GM12801 (cell line): ENCODE measurements around the gene SHROOM3.

Source experiments
- CTCF ChIP-seq: IDR thresholded peaks from one replicate; pipeline ENCODE4 v1.5.1; 2011; ENCODE audit warnings: control low read depth; ENCODE audit not compliant: insufficient read length; ENCODE audit errors: extremely low read depth

SHROOM3 gene

GRCh38 chr4:76745240-76745639 is 310.2 kb downstream of the SHROOM3 start:
- TF ChIP-seq CTCF: no peak

- no peak for TF ChIP-seq CTCF
Measured at GRCh38 chr4:76747563-76747962, 312.5 kb downstream of the SHROOM3 start.

- TF ChIP-seq CTCF: no peak
Measured at GRCh38 chr4:76748649-76749048, 313.6 kb downstream of the SHROOM3 start.

- no peak for TF ChIP-seq CTCF
Measured at GRCh38 chr4:76749355-76749754, 314.3 kb downstream of the SHROOM3 start.

GRCh38 chr4:76750716-76751115 is 315.7 kb downstream of the SHROOM3 start:
- no peak for TF ChIP-seq CTCF

GRCh38 chr4:76751612-76752343 is 316.7 kb downstream of the SHROOM3 start:
- no peak for TF ChIP-seq CTCF

GRCh38 chr4:76752861-76753501 is 318.0 kb downstream of the SHROOM3 start:
- TF ChIP-seq CTCF: no peak
